ENCODE data around the gene CALN1.

DNA sequence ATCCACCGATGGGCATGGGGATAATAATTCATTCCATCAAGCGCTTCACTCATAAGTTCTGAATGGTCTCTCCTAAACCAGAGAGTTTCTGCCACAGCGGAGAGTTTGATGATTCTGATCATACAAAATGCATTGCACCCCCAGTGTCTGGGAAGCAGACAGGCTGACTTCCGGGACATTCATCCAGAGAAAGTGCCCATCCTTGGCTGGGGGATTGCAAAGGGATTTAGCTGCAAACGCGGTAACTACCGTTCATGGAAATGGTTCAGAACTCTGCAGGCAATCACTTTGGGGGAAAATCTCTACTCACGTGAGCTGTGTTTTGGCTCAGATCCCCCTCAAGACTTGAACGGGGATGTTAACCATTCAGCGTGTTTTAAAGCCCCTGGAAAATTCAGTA, 33.4 kb upstream of the CALN1 start:
- TF ChIP-seq, protein P1, sequence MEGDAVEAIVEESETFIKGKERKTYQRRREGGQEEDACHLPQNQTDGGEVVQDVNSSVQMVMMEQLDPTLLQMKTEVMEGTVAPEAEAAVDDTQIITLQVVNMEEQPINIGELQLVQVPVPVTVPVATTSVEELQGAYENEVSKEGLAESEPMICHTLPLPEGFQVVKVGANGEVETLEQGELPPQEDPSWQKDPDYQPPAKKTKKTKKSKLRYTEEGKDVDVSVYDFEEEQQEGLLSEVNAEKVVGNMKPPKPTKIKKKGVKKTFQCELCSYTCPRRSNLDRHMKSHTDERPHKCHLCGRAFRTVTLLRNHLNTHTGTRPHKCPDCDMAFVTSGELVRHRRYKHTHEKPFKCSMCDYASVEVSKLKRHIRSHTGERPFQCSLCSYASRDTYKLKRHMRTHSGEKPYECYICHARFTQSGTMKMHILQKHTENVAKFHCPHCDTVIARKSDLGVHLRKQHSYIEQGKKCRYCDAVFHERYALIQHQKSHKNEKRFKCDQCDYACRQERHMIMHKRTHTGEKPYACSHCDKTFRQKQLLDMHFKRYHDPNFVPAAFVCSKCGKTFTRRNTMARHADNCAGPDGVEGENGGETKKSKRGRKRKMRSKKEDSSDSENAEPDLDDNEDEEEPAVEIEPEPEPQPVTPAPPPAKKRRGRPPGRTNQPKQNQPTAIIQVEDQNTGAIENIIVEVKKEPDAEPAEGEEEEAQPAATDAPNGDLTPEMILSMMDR (IDR thresholded peaks at IDR 0.05) = no peak
- no peak for TF ChIP-seq ZFX (IDR thresholded peaks at IDR 0.05; ENCODE audit: borderline replicate concordance)

All from 22Rv1 (cell line).